OCI-LY3 (cell line): ENCODE measurements around the gene GPRASP2.

Experiments used
- EZH2phosphoT487 ChIP-seq: fragments of 200-600 bp; shearing (Covaris generic); IDR thresholded peaks from 2 replicates; pipeline ENCODE4 v1.6.1; 2018; ENCODE audit warnings: antibody characterized with exemption, mixed run types, low read depth
- TF ChIP-seq, protein P1 (sequence below): fragments of 200-600, 300-600 bp; sonication (generic); IDR thresholded peaks from 2 replicates; pipeline ENCODE4 v1.5.1; 2014; ENCODE audit warnings: antibody characterized with exemption, low read length, low read depth

DNA sequence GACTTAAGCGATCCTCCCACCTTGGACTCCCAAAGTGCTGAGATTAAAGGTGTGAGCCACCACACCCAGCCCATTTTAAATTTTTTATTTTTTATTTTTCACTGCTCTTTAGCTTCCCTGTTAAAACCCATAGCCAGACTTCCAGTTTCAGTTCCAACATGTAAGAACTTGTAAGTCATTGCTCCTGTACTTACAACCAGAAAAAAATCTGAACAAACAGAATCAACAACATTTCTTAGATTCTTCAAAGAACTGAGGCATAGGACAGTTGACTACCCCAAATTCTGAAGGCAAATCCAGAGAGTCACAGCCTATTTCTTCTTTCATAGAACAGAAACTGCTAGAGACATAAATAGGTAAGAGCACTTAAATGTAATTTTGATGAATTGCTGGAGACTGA is 16.4 kb downstream of the GPRASP2 start:
- TF ChIP-seq, protein P1, sequence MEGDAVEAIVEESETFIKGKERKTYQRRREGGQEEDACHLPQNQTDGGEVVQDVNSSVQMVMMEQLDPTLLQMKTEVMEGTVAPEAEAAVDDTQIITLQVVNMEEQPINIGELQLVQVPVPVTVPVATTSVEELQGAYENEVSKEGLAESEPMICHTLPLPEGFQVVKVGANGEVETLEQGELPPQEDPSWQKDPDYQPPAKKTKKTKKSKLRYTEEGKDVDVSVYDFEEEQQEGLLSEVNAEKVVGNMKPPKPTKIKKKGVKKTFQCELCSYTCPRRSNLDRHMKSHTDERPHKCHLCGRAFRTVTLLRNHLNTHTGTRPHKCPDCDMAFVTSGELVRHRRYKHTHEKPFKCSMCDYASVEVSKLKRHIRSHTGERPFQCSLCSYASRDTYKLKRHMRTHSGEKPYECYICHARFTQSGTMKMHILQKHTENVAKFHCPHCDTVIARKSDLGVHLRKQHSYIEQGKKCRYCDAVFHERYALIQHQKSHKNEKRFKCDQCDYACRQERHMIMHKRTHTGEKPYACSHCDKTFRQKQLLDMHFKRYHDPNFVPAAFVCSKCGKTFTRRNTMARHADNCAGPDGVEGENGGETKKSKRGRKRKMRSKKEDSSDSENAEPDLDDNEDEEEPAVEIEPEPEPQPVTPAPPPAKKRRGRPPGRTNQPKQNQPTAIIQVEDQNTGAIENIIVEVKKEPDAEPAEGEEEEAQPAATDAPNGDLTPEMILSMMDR, result no peak
- no peak for TF ChIP-seq EZH2phosphoT487
